AG04450 (cell line): ENCODE measurements around the gene EPS15. TPM values are rescaled to one million over a fixed set of nuclear protein-coding genes. Genes with fewer than 3 reads are reported as not detected.

ENCODE experiments used
- CTCF ChIA-PET: fragments of 300-600, 350-600 bp; formaldehyde crosslinking; extraction: SDS; loops from one replicate; lab custom pipeline; 2022; ENCODE audit warnings: antibody characterized with exemption, inconsistent platforms; lab: Charles Lee
- POLR2A ChIA-PET: fragments of 350-600 bp; formaldehyde crosslinking; extraction: SDS; loops from one replicate; lab custom pipeline; 2021; ENCODE audit warnings: antibody characterized with exemption, inconsistent platforms; lab: Yijun Ruan, JAX
- DNase-seq: peaks from one replicate; pipeline ENCODE4 v3.0.0-alpha.2; 2011; ENCODE audit warnings: low read depth, low spot score
- H3K27ac ChIP-seq: one replicate; pipeline ENCODE4 v1.5.1; 2012; ENCODE audit warnings: low read depth, low read length, control low read depth
- H3K27me3 ChIP-seq: one replicate; pipeline ENCODE4 v1.6.0; 2012; ENCODE audit warnings: low read length; ENCODE audit not compliant: control insufficient read depth, insufficient read depth
- H3K4me3 ChIP-seq: 2 replicates; pipeline ENCODE4 v1.5.1; 2011; ENCODE audit warnings: mild to moderate bottlenecking, low read depth, low read length, control low read depth
- H3K9me3 ChIP-seq: 2 replicates; pipeline ENCODE4 v1.5.1; 2012; ENCODE audit warnings: low read length; ENCODE audit not compliant: control insufficient read depth, insufficient read depth
- polyA plus RNA-seq: library from polyadenylated mRNA; depleted of rRNA; stranded (reverse); fragments of >200 nt; gene quantifications from 2 replicates; pipeline ENCODE4 v1.2.3, GENCODE V29; 2011
- TF ChIP-seq, protein P1 (sequence below): IDR thresholded peaks from 2 replicates; pipeline ENCODE4 v1.5.1; 2011; ENCODE audit warnings: low read depth, low read length, control low read depth, inconsistent platforms

The EPS15 gene
- polyA plus RNA-seq, 1 experiment, result 55.4 TPM

DNA sequence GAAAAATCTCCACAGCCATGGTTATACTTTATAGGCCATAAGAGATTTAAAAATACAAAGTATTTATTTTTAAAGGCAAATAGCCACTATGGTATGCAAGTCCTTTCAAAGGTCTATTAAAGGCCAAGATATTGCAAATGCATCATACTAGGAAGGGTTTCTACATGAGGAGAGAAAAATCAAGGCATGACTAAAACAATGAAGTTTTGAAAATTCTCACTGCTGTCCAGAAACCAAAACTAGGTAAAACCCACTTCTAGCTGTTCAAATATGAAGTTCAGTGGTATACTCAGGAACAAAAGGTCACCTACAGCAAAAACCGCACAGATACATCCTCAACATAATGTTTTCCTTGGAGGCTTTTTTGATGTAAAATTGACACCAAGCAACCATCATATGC is 75.0 kb downstream of the EPS15 start:
- H3K27ac ChIP-seq, result no peak overlapping the region
- DNase-seq, result no peak
- CTCF ChIA-PET, result interaction anchor here (0.6 to 2.3 kb wide), 3 partner anchors 17 to 92 kb away, joined by 3 to 8 read pairs (median 3); no protein-coding TSS in a partner anchor
- POLR2A ChIA-PET, result no interaction called here
- no peaks in the 10 kb centered on the region for H3K27me3 ChIP-seq
- no peak overlapping the region for H3K4me3 ChIP-seq
- TF ChIP-seq, protein P1, sequence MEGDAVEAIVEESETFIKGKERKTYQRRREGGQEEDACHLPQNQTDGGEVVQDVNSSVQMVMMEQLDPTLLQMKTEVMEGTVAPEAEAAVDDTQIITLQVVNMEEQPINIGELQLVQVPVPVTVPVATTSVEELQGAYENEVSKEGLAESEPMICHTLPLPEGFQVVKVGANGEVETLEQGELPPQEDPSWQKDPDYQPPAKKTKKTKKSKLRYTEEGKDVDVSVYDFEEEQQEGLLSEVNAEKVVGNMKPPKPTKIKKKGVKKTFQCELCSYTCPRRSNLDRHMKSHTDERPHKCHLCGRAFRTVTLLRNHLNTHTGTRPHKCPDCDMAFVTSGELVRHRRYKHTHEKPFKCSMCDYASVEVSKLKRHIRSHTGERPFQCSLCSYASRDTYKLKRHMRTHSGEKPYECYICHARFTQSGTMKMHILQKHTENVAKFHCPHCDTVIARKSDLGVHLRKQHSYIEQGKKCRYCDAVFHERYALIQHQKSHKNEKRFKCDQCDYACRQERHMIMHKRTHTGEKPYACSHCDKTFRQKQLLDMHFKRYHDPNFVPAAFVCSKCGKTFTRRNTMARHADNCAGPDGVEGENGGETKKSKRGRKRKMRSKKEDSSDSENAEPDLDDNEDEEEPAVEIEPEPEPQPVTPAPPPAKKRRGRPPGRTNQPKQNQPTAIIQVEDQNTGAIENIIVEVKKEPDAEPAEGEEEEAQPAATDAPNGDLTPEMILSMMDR, result no peak
- H3K9me3 ChIP-seq, result no peaks in the 10 kb centered on the region

DNA sequence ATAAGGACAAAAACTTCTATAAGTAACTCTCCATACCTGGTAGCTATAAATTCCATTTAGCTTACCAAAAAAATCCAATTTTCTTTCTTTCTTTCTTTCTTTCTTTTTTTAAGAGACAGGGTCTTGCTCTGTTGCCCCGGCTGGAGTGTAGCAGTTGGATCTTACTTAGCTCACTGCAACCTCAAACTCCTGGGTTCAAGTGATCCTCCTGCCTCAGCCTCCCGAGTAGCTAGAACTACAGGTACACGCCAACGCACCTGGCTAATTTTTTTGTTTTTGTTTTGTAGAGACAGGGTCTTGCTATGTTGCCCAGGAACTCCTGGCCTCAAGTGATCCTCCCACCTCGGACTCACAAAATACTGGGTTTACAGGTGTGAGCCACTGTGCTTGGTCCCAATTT is 75.5 kb downstream of the EPS15 start:
- Histone ChIP-seq H3K9me3 (no peaks in the 10 kb centered on the region), H3K27ac (no peak overlapping the region), H3K27me3 (no peaks in the 10 kb centered on the region), H3K4me3 (no peak overlapping the region)
- TF ChIP-seq, protein P1, result no peak
- DNase-seq, result no peak
- ChIA-PET CTCF (interaction anchor here (1.3 to 2.3 kb wide), 2 partner anchors 16 to 92 kb away, joined by 3 to 8 read pairs; no protein-coding TSS in a partner anchor), POLR2A (no interaction called here)

DNA sequence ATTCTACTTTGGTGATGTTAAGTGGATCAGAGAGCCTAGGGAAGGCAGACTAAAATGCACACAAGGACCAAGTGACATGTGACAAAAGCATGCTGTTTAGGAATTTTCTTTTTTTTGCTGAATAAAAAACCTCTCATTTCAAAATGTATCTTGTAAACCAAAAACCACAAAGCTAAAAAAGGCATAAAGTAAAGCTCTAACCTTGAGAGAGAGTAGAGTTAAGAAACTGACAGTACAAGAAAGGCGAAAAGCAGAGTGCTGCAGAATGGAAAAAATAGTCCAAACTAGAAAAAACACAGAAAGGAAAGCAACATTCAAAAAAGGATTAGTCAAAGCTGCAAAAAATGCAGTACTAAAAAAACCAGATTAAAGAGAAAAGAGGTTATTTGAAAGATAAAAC is 76.5 kb downstream of the EPS15 start:
- POLR2A ChIA-PET, result no interaction called here
- DNase-seq, result no peak
- Histone ChIP-seq H3K27ac (no peak overlapping the region), H3K9me3 (no peaks in the 10 kb centered on the region), H3K27me3 (no peaks in the 10 kb centered on the region), H3K4me3 (no peak overlapping the region)
- TF ChIP-seq, protein P1, result no peak
- CTCF ChIA-PET, result no interaction called here

DNA sequence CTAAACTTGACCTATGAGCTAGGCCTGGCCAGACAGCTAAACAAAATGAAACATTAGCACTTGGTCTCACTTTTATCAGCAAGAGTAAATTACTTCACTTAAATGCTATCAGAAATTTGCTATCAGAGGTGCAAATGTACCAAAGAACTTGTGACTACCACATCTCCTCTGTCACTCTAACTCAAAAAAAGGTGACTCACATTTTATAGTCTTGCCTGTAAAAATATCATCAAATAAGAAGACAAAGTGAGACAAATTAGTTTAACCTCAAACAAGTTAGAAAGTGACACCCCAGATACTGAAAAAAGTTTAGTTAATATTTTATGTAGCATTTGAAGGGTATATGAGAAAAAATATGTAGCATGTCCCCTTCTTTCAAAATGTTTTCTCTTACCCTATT is 76.9 kb downstream of the EPS15 start:
- no peak overlapping the region for H3K27ac ChIP-seq
- no peak for DNase-seq
- CTCF ChIA-PET, result no interaction called here
- POLR2A ChIA-PET, result no interaction called here
- no peak overlapping the region for H3K4me3 ChIP-seq
- TF ChIP-seq, protein P1, result no peak
- no peaks in the 10 kb centered on the region for H3K27me3 ChIP-seq
- H3K9me3 ChIP-seq, result no peaks in the 10 kb centered on the region

DNA sequence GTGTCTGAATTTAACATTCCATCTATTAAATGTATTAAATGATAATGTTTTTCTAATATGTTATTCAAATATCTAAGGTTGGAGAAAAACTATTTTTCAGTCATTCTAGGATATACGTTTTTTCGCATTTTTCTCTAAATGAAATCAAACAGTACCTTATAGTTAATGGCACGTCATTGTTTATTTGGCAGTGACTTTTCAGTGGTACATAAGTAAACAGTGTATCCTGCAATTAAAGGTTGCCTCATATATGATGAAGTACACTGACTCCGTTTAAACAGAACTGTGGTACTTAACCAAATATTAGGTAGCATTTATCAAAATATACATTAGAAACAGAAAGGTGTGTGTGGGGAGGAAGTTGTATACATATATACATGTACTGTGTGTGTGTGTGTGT is 79.2 kb downstream of the EPS15 start:
- Histone ChIP-seq H3K27ac (no peak overlapping the region), H3K4me3 (no peak overlapping the region), H3K9me3 (no peaks in the 10 kb centered on the region), H3K27me3 (no peaks in the 10 kb centered on the region)
- DNase-seq, result no peak
- CTCF ChIA-PET, result no interaction called here
- TF ChIP-seq, protein P1, result no peak
- POLR2A ChIA-PET, result no interaction called here
